Transverse colon (tissue), 4 donors: ENCODE measurements around the gene GALK2. TPM values are rescaled to one million over a fixed set of nuclear protein-coding genes. Genes with fewer than 3 reads are reported as not detected.
"Not testable (repeated sequence)": the region's sequence is repeated elsewhere in the genome, so short reads cannot be mapped to it uniquely, and the experiment has no call there.

Experiments used
- DNase-seq: peaks from one replicate; pipeline ENCODE4 v3.0.0-alpha.2; 2019
- H3K27ac ChIP-seq, 4 donors: fragments of 200-600 bp; sonication (generic); 2 replicates each; pipeline ENCODE4 v1.5.1; 2016 to 2018; ENCODE audit warnings: inconsistent platforms in 4 of 4
- H3K27me3 ChIP-seq: fragments of 200-600 bp; sonication (generic); 2 replicates; pipeline ENCODE4 v1.5.1; 2017; ENCODE audit warnings: inconsistent platforms
- H3K36me3 ChIP-seq, 4 donors: fragments of 200-600 bp; sonication (generic); 2 replicates each; pipeline ENCODE4 v1.5.1; 2017 to 2019; ENCODE audit warnings: inconsistent platforms in 4 of 4
- H3K4me1 ChIP-seq, 4 donors: fragments of 200-600 bp; sonication (generic); 2 replicates each; pipeline ENCODE4 v1.5.1; 2017 to 2020; ENCODE audit warnings: inconsistent platforms in 4 of 4
- H3K4me3 ChIP-seq, 4 donors: fragments of 200-600 bp; sonication (generic); 1 replicate in 1 of 4; 2 replicates in 3 of 4; pipeline versions ENCODE4 v1.5.1 to v1.6.1; 2017 to 2019; ENCODE audit warnings: inconsistent platforms in 4 of 4
- H3K9me3 ChIP-seq, 2 donors: fragments of 200-600 bp; sonication (generic); 2 replicates each; pipeline ENCODE4 v1.5.1; 2017 to 2019; ENCODE audit warnings: inconsistent platforms in 2 of 2
- EP300 ChIP-seq: sonication (generic); formaldehyde crosslinking; IDR thresholded peaks from one replicate; pipeline ENCODE4 v1.6.1; 2017; ENCODE audit warnings: antibody characterized with exemption, low read depth
- POLR2A ChIP-seq: fragments of 450-650 bp; IDR thresholded peaks from one replicate; pipeline ENCODE4 v1.6.1; 2016; ENCODE audit warnings: antibody characterized with exemption, mild to moderate bottlenecking, moderate library complexity
- POLR2AphosphoS5 ChIP-seq, 3 donors: sonication (generic); formaldehyde crosslinking; IDR thresholded peaks; one replicate each; pipeline ENCODE4 v1.6.1; 2016; ENCODE audit warnings: antibody characterized with exemption in 3 of 3
- WGBS, 2 donors: methylation state at CpG; one replicate each; pipeline ENCODE4 v1.1.5; 2018; ENCODE audit warnings: low coverage in 1 of 2; 5-methylcytosine and 5-hydroxymethylcytosine counted together
- in situ Hi-C, 4 donors: fragments of 200-750 bp; cut with MboI; loops; one replicate each; pipeline versions ENCODE4 v1.15.0 to v1.15.1; 2017; ENCODE audit warnings: low sequenced_read_pairs in 3 of 4, low pct_ligation_motif_present in 1 of 4, low pct_unique_long_range_greater_than_20kb in 1 of 4
- intact Hi-C: fragments of 100-400 bp; cut with DNase I; formaldehyde crosslinking; loops from one replicate; pipeline ENCODE4 v1.15.1; 2023; ENCODE audit warnings: low total_unique reads
- total RNA-seq, 4 donors: library from RNA; depleted of rRNA; stranded (reverse); fragments of >200 nt; gene quantifications; one replicate each; pipeline ENCODE4 v1.1.0, GENCODE V29; 2016
- TF ChIP-seq, protein P1 (sequence below), 5 experiments: fragments of 200-600 bp in 3 of 5; fragments of 450-650 bp in 2 of 5; sonication (generic) in 3 of 5; IDR thresholded peaks; 1 replicate in 2 of 5; 2 replicates in 3 of 5; pipeline ENCODE4 v1.5.1; 2016 to 2017; ENCODE audit warnings: antibody characterized with exemption in 5 of 5, inconsistent platforms in 3 of 5, mild to moderate bottlenecking in 2 of 5, moderate library complexity in 1 of 5

The GALK2 gene
- total RNA-seq, 4 donors from 2014 or later = 5.6 to 42.6 (median 30.7) TPM

DNA sequence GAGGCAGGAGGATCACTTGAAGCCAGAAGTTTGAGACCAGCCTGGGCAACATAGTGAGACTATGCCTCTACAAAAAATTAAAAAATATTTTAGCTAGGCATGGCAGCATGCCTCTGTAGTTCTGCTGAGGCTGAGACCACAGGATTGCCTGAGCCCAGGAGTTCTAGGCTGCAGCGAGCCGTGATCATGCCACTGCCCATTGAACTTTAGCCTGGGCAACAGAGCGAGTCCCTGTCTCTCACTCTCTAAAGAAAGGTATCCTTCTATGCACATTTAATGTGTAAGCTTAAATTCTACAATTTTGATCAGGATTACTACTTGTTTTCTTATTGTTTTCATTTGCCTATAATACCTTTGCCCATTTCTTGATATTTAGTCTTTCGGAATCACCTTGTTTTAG lies 26.8 kb downstream of the GALK2 start:
- no peak for DNase-seq
- H3K4me3 ChIP-seq = no peak overlapping the region
- in situ Hi-C loops = no loop called here
- intact Hi-C loops = no loop called here
- H3K27ac ChIP-seq = no peak overlapping the region
- 80 to 98% methylated on average over 4 of the region's 4 CpGs for WGBS, 2 donors
- peaks cover 0 to 13% (median 0%) of the 10 kb centered on the region in 4 donors for H3K4me1 ChIP-seq
- peaks cover 0 to 5% (median 0%) of the 10 kb centered on the region in 4 donors for H3K36me3 ChIP-seq
- TF ChIP-seq, protein P1, sequence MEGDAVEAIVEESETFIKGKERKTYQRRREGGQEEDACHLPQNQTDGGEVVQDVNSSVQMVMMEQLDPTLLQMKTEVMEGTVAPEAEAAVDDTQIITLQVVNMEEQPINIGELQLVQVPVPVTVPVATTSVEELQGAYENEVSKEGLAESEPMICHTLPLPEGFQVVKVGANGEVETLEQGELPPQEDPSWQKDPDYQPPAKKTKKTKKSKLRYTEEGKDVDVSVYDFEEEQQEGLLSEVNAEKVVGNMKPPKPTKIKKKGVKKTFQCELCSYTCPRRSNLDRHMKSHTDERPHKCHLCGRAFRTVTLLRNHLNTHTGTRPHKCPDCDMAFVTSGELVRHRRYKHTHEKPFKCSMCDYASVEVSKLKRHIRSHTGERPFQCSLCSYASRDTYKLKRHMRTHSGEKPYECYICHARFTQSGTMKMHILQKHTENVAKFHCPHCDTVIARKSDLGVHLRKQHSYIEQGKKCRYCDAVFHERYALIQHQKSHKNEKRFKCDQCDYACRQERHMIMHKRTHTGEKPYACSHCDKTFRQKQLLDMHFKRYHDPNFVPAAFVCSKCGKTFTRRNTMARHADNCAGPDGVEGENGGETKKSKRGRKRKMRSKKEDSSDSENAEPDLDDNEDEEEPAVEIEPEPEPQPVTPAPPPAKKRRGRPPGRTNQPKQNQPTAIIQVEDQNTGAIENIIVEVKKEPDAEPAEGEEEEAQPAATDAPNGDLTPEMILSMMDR (IDR thresholded peaks at IDR 0.05) = no peak
- no peak for TF ChIP-seq POLR2A
- no peak for TF ChIP-seq EP300
- no peak for TF ChIP-seq POLR2AphosphoS5 (IDR thresholded peaks at IDR 0.05)
- H3K9me3 ChIP-seq = no peaks in the 10 kb centered on the region
- no peaks in the 10 kb centered on the region for H3K27me3 ChIP-seq

DNA sequence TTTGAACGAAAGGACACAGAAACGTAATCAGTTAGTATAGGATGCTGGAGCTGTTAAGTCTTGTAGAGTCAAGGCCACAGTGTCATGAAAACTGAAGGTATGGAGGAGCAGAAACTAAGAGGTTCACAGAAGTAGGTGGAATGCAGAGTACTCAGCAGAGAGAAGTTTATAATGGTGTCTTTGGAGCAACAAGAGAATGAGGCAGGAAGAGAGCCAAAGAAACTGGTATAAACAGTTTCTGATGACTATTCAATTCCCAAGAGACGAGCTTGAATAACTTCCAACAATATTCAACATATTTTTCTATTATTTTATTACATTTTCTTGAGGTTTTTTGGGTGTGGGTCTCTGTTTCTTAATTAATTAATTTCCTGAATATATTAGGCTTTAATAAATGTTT lies 29.6 kb downstream of the GALK2 start:
- in situ Hi-C loops (loop anchor here in 1 of 4 donors (25.0 kb wide), 1 partner anchor 938 kb away; no protein-coding TSS in a partner anchor), intact Hi-C loops (no loop called here)
- no peak for TF ChIP-seq POLR2AphosphoS5 (IDR thresholded peaks at IDR 0.05)
- TF ChIP-seq POLR2A = no peak
- TF ChIP-seq, protein P1 (IDR thresholded peaks at IDR 0.05) = no peak
- no peak for TF ChIP-seq EP300
- Histone ChIP-seq H3K36me3 (peaks cover 0 to 24% (median 4%) of the 10 kb centered on the region in 4 donors), H3K4me3 (no peak overlapping the region), H3K27ac (no peak overlapping the region), H3K4me1 (peaks cover 0 to 13% (median 0%) of the 10 kb centered on the region in 4 donors), H3K9me3 (no peaks in the 10 kb centered on the region), H3K27me3 (no peaks in the 10 kb centered on the region)
- WGBS, 2 donors = 73 to 78% methylated on average over 3 of the region's 3 CpGs
- DNase-seq = no peak

GRCh38 chr15:49200347-49200746 lies 30.3 kb downstream of the GALK2 start:
- DNase-seq = no peak
- intact Hi-C loops (no loop called here), in situ Hi-C loops (loop anchor here in 1 of 4 donors (25.0 kb wide), 1 partner anchor 937 kb away; no protein-coding TSS in a partner anchor)
- Histone ChIP-seq H3K36me3 (peaks cover 0 to 24% (median 4%) of the 10 kb centered on the region in 4 donors), H3K4me1 (peaks cover 0 to 13% (median 0%) of the 10 kb centered on the region in 4 donors), H3K9me3 (no peaks in the 10 kb centered on the region), H3K27ac (no peak overlapping the region), H3K27me3 (no peaks in the 10 kb centered on the region), H3K4me3 (no peak overlapping the region)
- TF ChIP-seq POLR2A (no peak), EP300 (no peak), POLR2AphosphoS5 (IDR thresholded peaks at IDR 0.05) (no peak)
- TF ChIP-seq, protein P1 (IDR thresholded peaks at IDR 0.05) = no peak
- 59 to 60% methylated on average over 3 of the region's 3 CpGs for WGBS, 2 donors

- H3K9me3 ChIP-seq, DNase-seq, H3K36me3 ChIP-seq, H3K4me3 ChIP-seq, H3K4me1 ChIP-seq, H3K27ac ChIP-seq, H3K27me3 ChIP-seq, intact Hi-C loops: not testable (repeated sequence)
- in situ Hi-C loops = loop anchor here in 1 of 4 donors (25.0 kb wide), 1 partner anchor 929 kb away; no protein-coding TSS in a partner anchor
Observed at GRCh38 chr15:49208102-49208501, 38.1 kb downstream of the GALK2 start.

GRCh38 chr15:49212897-49213296 lies 42.9 kb downstream of the GALK2 start:
- Histone ChIP-seq H3K4me3 (no peak overlapping the region), H3K4me1 (peaks cover 0 to 7% (median 0%) of the 10 kb centered on the region in 4 donors), H3K27ac (no peak overlapping the region), H3K9me3 (peaks cover 0 to 4% of the 10 kb centered on the region in 2 donors), H3K36me3 (no peaks in the 10 kb centered on the region), H3K27me3 (no peaks in the 10 kb centered on the region)
- TF ChIP-seq, protein P1 (IDR thresholded peaks at IDR 0.05) = no peak
- TF ChIP-seq POLR2A (no peak), EP300 (no peak), POLR2AphosphoS5 (IDR thresholded peaks at IDR 0.05) (no peak)
- intact Hi-C loops (no loop called here), in situ Hi-C loops (loop anchor here in 1 of 4 donors (25.0 kb wide), 1 partner anchor 924 kb away; no protein-coding TSS in a partner anchor)
- DNase-seq = no peak
- WGBS, 2 donors = 53 to 62% methylated on average over 1 of the region's 1 CpG
